Skeletal muscle satellite cell (primary cell): ENCODE measurements around the gene CYTH1.

Experiments used
- H3K27me3 ChIP-seq: 2 replicates; pipeline ENCODE4 v1.7.0; 2013; ENCODE audit warnings: low read length; ENCODE audit not compliant: control insufficient read depth, insufficient read depth
- H3K36me3 ChIP-seq: 2 replicates; pipeline ENCODE4 v1.7.0; 2013; ENCODE audit warnings: mild to moderate bottlenecking, control low read depth, low read length; ENCODE audit not compliant: insufficient read depth
- H3K4me1 ChIP-seq: 2 replicates; pipeline ENCODE4 v1.7.0; 2013; ENCODE audit warnings: low read length; ENCODE audit not compliant: control insufficient read depth, insufficient read depth
- H3K4me2 ChIP-seq: 2 replicates; pipeline ENCODE4 v1.7.0; 2013; ENCODE audit warnings: mild to moderate bottlenecking, low read length
- H3K4me3 ChIP-seq: 2 replicates; pipeline ENCODE4 v1.7.0; 2013; ENCODE audit warnings: low read length
- H3K9ac ChIP-seq: 2 replicates; pipeline ENCODE4 v1.7.0; 2013; ENCODE audit warnings: mild to moderate bottlenecking, low read depth, low read length, moderate library complexity
- H3K9me3 ChIP-seq: replicated peaks from 2 replicates; pipeline ENCODE4 v1.7.0; 2013; ENCODE audit warnings: mild to moderate bottlenecking, control low read depth, low read length

CYTH1 gene

GRCh38 chr17:78819806-78820792 lies 38.0 kb upstream of the CYTH1 start:
- Histone ChIP-seq H3K9ac (no peak overlapping the region), H3K4me1 (peaks cover 6% of the 10 kb centered on the region), H3K4me3 (no peak overlapping the region), H3K36me3 (peaks cover 82% of the 10 kb centered on the region), H3K9me3 (no peaks in the 10 kb centered on the region), H3K4me2 (no peak overlapping the region), H3K27me3 (no peaks in the 10 kb centered on the region)

DNA sequence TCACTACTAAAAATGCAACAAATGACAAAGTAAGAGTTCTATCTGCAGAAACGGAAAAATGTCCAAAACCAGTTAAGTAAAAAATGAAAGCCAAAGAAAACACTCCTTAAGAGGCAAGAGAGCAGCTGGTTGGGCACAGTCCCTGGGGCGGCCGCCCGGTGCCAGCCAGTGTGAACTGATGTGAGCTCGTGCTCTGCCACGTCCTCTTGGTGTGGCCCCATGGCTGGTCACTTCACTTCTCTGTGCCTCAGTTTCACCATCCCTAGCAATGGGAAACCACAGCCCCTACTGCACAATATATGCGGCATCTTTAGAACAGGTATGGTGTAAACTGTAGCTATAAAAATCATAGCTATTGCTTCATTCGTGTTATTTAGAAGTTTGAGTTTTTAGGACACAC lies 37.3 kb upstream of the CYTH1 start:
- Histone ChIP-seq H3K4me2 (no peak overlapping the region), H3K36me3 (peaks cover 81% of the 10 kb centered on the region), H3K9ac (no peak overlapping the region), H3K4me1 (peaks cover 6% of the 10 kb centered on the region), H3K4me3 (no peak overlapping the region), H3K27me3 (no peaks in the 10 kb centered on the region), H3K9me3 (no peaks in the 10 kb centered on the region)

- H3K36me3 ChIP-seq: peaks cover 83% of the 10 kb centered on the region
- no peaks in the 10 kb centered on the region for H3K9me3 ChIP-seq
- H3K27me3 ChIP-seq: no peaks in the 10 kb centered on the region
- no peak overlapping the region for H3K4me2 ChIP-seq
- H3K9ac ChIP-seq: no peak overlapping the region
- peaks cover 6% of the 10 kb centered on the region for H3K4me1 ChIP-seq
- no peak overlapping the region for H3K4me3 ChIP-seq
Observed at GRCh38 chr17:78818932-78819331, 36.9 kb upstream of the CYTH1 start.

- no peak overlapping the region for H3K4me3 ChIP-seq
- H3K4me2 ChIP-seq: no peak overlapping the region
- H3K36me3 ChIP-seq: peaks cover 83% of the 10 kb centered on the region
- H3K4me1 ChIP-seq: peaks cover 6% of the 10 kb centered on the region
- no peaks in the 10 kb centered on the region for H3K9me3 ChIP-seq
- no peaks in the 10 kb centered on the region for H3K27me3 ChIP-seq
- no peak overlapping the region for H3K9ac ChIP-seq
Observed at GRCh38 chr17:78818152-78818846, 36.2 kb upstream of the CYTH1 start.

DNA sequence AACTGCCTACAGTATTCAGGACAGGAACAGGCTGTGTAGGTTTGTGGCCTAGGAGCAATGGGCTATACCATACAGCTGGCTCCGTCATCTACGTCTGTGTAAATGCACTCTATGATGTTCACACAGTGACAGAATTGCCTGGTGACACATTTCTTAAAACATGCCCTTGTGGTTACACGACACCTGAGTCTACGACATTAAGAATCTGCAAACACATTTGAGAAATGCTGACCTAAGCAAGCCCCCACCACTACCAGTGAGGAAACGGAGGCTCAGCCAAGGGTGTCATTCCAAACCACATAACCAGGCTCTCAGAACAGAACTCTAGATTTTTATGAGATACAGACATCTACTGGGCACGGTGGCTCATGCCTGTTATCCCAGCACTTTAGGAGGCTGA lies 35.0 kb upstream of the CYTH1 start:
- H3K27me3 ChIP-seq: no peaks in the 10 kb centered on the region
- no peaks in the 10 kb centered on the region for H3K4me1 ChIP-seq
- no peak overlapping the region for H3K9ac ChIP-seq
- no peak overlapping the region for H3K4me2 ChIP-seq
- H3K4me3 ChIP-seq: no peak overlapping the region
- no peaks in the 10 kb centered on the region for H3K9me3 ChIP-seq
- H3K36me3 ChIP-seq: peaks cover 81% of the 10 kb centered on the region

DNA sequence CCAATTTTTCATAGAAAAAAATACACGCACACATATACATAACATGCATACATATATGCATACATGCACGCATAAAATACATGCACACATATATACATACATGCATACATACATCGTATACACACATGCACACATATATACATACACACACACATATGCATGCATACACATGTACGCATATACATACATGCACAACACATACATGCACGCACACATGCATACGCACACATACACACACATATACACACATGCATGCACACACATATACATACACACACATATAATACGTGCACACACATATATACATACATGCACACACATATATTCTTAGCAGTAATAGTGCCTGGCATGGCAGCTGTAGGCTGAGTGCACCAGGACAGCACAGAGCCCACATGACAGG lies 33.6 kb upstream of the CYTH1 start:
- H3K27me3 ChIP-seq: no peaks in the 10 kb centered on the region
- H3K9me3 ChIP-seq: no peaks in the 10 kb centered on the region
- no peaks in the 10 kb centered on the region for H3K4me1 ChIP-seq
- no peak overlapping the region for H3K9ac ChIP-seq
- no peak overlapping the region for H3K4me2 ChIP-seq
- H3K36me3 ChIP-seq: peaks cover 84% of the 10 kb centered on the region
- no peak overlapping the region for H3K4me3 ChIP-seq

GRCh38 chr17:78812855-78813254 lies 30.8 kb upstream of the CYTH1 start:
- Histone ChIP-seq H3K4me1 (no peaks in the 10 kb centered on the region), H3K4me3 (no peak overlapping the region), H3K36me3 (peaks cover 79% of the 10 kb centered on the region), H3K9ac (no peak overlapping the region), H3K4me2 (no peak overlapping the region), H3K27me3 (no peaks in the 10 kb centered on the region), H3K9me3 (no peaks in the 10 kb centered on the region)

DNA sequence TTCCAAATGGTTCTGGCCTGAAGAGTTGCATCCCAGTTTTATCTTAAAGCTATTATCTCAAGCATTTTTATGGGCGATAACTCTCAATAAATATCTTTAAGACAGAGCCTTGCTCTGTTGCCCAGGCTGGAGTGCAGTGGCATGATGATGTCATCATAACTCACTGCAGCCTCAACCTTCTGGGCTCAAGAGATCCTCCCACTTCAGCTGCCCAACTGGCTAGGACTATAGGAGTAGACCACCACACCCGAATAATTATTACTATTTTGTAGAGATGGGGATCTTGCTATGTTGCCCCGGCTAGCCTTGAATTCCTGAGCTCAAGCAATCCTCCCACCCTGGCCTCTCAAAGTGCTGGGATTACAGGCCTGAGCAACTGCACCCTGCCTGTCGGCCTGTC lies 26.1 kb upstream of the CYTH1 start:
- no peaks in the 10 kb centered on the region for H3K4me1 ChIP-seq
- H3K27me3 ChIP-seq: no peaks in the 10 kb centered on the region
- H3K4me3 ChIP-seq: no peak overlapping the region
- no peak overlapping the region for H3K9ac ChIP-seq
- H3K36me3 ChIP-seq: peaks cover 78% of the 10 kb centered on the region
- H3K4me2 ChIP-seq: no peak overlapping the region
- H3K9me3 ChIP-seq: no peaks in the 10 kb centered on the region

DNA sequence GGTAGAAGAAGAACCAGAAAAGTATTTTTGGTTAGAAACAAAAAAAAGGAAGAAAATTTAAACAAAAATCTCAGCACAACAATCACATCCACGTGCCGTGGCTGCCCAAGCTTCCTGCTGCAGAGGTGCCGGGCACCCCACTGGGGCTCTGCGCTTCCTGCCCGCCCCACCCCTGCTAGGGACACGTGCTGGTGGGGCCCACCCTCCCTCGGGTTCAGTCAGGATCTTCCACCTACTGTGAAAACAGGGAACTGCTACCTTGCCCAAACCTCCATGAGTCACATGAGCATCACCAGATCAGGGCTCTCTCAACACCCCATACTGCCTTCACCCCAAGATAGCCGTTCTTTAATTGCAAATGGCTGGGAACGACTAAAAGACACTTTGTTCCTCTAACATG lies 24.4 kb upstream of the CYTH1 start:
- no peaks in the 10 kb centered on the region for H3K9me3 ChIP-seq
- H3K4me2 ChIP-seq: no peak overlapping the region
- peaks cover 78% of the 10 kb centered on the region for H3K36me3 ChIP-seq
- no peak overlapping the region for H3K9ac ChIP-seq
- H3K4me3 ChIP-seq: no peak overlapping the region
- H3K27me3 ChIP-seq: no peaks in the 10 kb centered on the region
- no peaks in the 10 kb centered on the region for H3K4me1 ChIP-seq

- H3K4me1 ChIP-seq: no peaks in the 10 kb centered on the region
- no peak overlapping the region for H3K4me2 ChIP-seq
- no peaks in the 10 kb centered on the region for H3K9me3 ChIP-seq
- H3K27me3 ChIP-seq: no peaks in the 10 kb centered on the region
- no peak overlapping the region for H3K9ac ChIP-seq
- peaks cover 69% of the 10 kb centered on the region for H3K36me3 ChIP-seq
- no peak overlapping the region for H3K4me3 ChIP-seq
Observed at GRCh38 chr17:78805301-78805700, 23.2 kb upstream of the CYTH1 start.

- Histone ChIP-seq H3K4me1 (no peaks in the 10 kb centered on the region), H3K27me3 (no peaks in the 10 kb centered on the region), H3K9me3 (no peaks in the 10 kb centered on the region), H3K9ac (no peak overlapping the region), H3K4me3 (no peak overlapping the region), H3K4me2 (no peak overlapping the region), H3K36me3 (peaks cover 65% of the 10 kb centered on the region)
Observed at GRCh38 chr17:78804777-78805176, 22.7 kb upstream of the CYTH1 start.
